Fibroblast of lung (primary cell): ENCODE measurements around the gene PLA1A.

ENCODE experiments used
- EZH2 ChIP-seq: IDR thresholded peaks from 2 replicates; pipeline ENCODE4 v1.5.1; 2012; ENCODE audit warnings: low read length, control low read depth, mild to moderate bottlenecking; ENCODE audit errors: missing control alignments
- TF ChIP-seq, protein P1 (sequence below), 2 donors: IDR thresholded peaks in 1 of 2; conservative IDR thresholded peaks in 1 of 2; 1 replicate in 1 of 2; 2 replicates in 1 of 2; pipeline ENCODE4 v1.5.1; 2011 to 2012; ENCODE audit warnings: low read length in 2 of 2, control low read depth in 1 of 2, inconsistent platforms in 1 of 2, low read depth in 1 of 2, mild to moderate bottlenecking in 1 of 2

GRCh38 chr3:119658994-119659393, 61.3 kb downstream of the PLA1A start:
- TF ChIP-seq, protein P1, sequence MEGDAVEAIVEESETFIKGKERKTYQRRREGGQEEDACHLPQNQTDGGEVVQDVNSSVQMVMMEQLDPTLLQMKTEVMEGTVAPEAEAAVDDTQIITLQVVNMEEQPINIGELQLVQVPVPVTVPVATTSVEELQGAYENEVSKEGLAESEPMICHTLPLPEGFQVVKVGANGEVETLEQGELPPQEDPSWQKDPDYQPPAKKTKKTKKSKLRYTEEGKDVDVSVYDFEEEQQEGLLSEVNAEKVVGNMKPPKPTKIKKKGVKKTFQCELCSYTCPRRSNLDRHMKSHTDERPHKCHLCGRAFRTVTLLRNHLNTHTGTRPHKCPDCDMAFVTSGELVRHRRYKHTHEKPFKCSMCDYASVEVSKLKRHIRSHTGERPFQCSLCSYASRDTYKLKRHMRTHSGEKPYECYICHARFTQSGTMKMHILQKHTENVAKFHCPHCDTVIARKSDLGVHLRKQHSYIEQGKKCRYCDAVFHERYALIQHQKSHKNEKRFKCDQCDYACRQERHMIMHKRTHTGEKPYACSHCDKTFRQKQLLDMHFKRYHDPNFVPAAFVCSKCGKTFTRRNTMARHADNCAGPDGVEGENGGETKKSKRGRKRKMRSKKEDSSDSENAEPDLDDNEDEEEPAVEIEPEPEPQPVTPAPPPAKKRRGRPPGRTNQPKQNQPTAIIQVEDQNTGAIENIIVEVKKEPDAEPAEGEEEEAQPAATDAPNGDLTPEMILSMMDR (conservative IDR thresholded peaks at IDR 0.05 in 1 of 2, IDR thresholded peaks at IDR 0.05 in 1 of 2; ENCODE audit: low read depth in 1 of 2, low read length in 2 of 2), result no peak
- TF ChIP-seq EZH2, result no peak
